ENCODE results near the gene PGM5. TPM values are rescaled to one million over a fixed set of nuclear protein-coding genes. Genes with fewer than 3 reads are reported as not detected.

The PGM5 gene
- total RNA-seq, 4 donors from 2014 or later = 502 to 719 (median 699) TPM

- peaks cover 0 to 7% (median 0%) of the 10 kb centered on the region in 3 donors for H3K9me3 ChIP-seq
- no peak for ATAC-seq
- no peak for TF ChIP-seq POLR2A (IDR thresholded peaks at IDR 0.05)
- TF ChIP-seq EP300 (IDR thresholded peaks at IDR 0.05) = no peak
- TF ChIP-seq POLR2AphosphoS5 (IDR thresholded peaks at IDR 0.05) = no peak
- no peak for TF ChIP-seq CTCF (IDR thresholded peaks at IDR 0.05)
- peaks cover 10 to 67% (median 18%) of the 10 kb centered on the region in 3 donors for H3K4me1 ChIP-seq
- WGBS, 2 donors (ENCODE audit: low coverage in 1 of 2) = 17 to 67% methylated on average over 1 to 3 of the region's 3 CpGs
- peaks cover 0 to 46% of the 10 kb centered on the region in 2 donors for H3K36me3 ChIP-seq
- no peaks in the 10 kb centered on the region for H3K27me3 ChIP-seq
- H3K27ac ChIP-seq = peak overlapping the region; percentile 85 to 94 (median 89)
- no peak overlapping the region for H3K4me3 ChIP-seq
Measured at GRCh38 chr9:68513385-68513784, 157.0 kb downstream of the PGM5 start.

DNA sequence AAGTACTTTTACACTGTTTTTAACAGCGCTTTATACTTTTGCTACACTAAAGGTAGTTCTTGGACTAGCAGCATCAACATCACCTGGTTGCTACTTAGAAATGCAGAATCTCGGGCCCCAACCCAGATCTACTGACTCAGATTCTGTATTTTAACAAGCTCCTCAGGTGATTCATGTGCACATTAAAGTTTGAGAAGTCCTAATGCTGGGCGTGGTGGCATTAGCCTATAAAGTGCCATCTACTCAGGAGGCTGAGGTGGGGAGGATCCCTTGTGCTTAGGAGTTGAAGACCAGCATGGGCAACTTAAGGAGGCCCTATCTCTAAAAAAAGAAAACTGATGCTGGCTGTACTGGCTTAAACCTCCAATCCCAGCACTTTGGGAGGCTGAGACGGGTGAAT is 157.6 kb downstream of the PGM5 start:
- Histone ChIP-seq H3K27ac (peak overlapping the region; percentile 85 to 94 (median 89)), H3K36me3 (peaks cover 0 to 49% of the 10 kb centered on the region in 2 donors), H3K4me1 (peaks cover 10 to 61% (median 14%) of the 10 kb centered on the region in 3 donors), H3K4me3 (no peak overlapping the region), H3K27me3 (no peaks in the 10 kb centered on the region), H3K9me3 (peaks cover 0 to 10% (median 0%) of the 10 kb centered on the region in 3 donors)
- WGBS, 2 donors (ENCODE audit: low coverage in 1 of 2) = 91 to 100% methylated on average over 2 to 3 of the region's 4 CpGs
- ATAC-seq = no peak
- TF ChIP-seq POLR2A (IDR thresholded peaks at IDR 0.05) = no peak
- no peak for TF ChIP-seq CTCF (IDR thresholded peaks at IDR 0.05)
- no peak for TF ChIP-seq EP300 (IDR thresholded peaks at IDR 0.05)
- no peak for TF ChIP-seq POLR2AphosphoS5 (IDR thresholded peaks at IDR 0.05)

DNA sequence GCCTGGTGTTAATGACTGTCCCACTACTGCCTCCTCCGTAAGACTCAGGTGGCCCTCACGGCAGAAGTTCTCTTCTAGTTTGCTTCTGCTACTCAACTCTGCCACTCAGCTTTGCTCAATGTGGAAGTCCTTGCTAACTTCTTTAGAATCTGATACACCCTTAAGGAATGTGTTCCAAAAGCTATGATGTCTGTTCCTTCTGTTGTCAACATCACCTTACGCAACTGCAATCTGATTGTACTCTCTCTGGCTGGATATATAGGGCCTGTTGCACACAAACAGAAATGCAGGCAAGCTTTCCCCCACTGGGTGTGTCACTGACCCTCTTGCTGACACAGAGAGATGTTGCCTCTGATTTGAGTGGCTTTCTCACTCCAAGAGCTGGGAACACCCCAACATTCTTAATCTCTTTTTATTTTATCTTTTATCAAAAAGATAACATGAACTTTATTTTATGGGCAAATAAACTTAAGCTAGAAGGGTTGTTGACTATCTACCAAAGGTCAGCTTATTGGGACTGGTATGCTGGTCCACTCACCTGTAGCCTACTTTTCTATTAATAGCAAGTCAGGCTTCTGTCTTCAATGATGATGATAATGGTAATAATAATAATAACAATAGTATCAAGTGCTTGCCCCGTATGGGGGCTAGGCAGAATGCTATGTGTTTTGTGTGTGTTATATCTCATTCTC is 159.1 kb downstream of the PGM5 start:
- Histone ChIP-seq H3K9me3 (peaks cover 0 to 10% (median 0%) of the 10 kb centered on the region in 3 donors), H3K36me3 (peaks cover 0 to 44% of the 10 kb centered on the region in 2 donors), H3K27me3 (no peaks in the 10 kb centered on the region), H3K4me1 (peaks cover 10 to 46% (median 14%) of the 10 kb centered on the region in 3 donors), H3K27ac (peak overlapping the region; percentile 85 to 94 (median 89)), H3K4me3 (no peak overlapping the region)
- WGBS, 2 donors (ENCODE audit: low coverage in 1 of 2) = 39 to 62% methylated on average over 2 to 4 of the region's 4 CpGs
- TF ChIP-seq POLR2AphosphoS5 (IDR thresholded peaks at IDR 0.05) = peak; percentile 93
- TF ChIP-seq CTCF (IDR thresholded peaks at IDR 0.05) = no peak
- TF ChIP-seq POLR2A (IDR thresholded peaks at IDR 0.05) = no peak
- peak; percentile 96 for ATAC-seq

GRCh38 chr9:68522131-68522530 is 165.7 kb downstream of the PGM5 start:
- TF ChIP-seq EP300 (IDR thresholded peaks at IDR 0.05) = no peak
- no peak for TF ChIP-seq CTCF (IDR thresholded peaks at IDR 0.05)
- no peak for TF ChIP-seq POLR2A (IDR thresholded peaks at IDR 0.05)
- TF ChIP-seq POLR2AphosphoS5 (IDR thresholded peaks at IDR 0.05) = no peak
- Histone ChIP-seq H3K9me3 (peaks cover 0 to 10% (median 0%) of the 10 kb centered on the region in 3 donors), H3K27me3 (no peaks in the 10 kb centered on the region), H3K27ac (peak overlapping the region in 3 of 4 donors; percentile 49 to 87 (median 65)), H3K36me3 (peaks cover 0 to 46% of the 10 kb centered on the region in 2 donors), H3K4me1 (peaks cover 0 to 10% (median 0%) of the 10 kb centered on the region in 3 donors), H3K4me3 (no peak overlapping the region)
- peak; percentile 48 for ATAC-seq
- WGBS, 2 donors (ENCODE audit: low coverage in 1 of 2) = 53 to 73% methylated on average over 3 to 4 of the region's 4 CpGs

GRCh38 chr9:68522954-68523353 is 166.5 kb downstream of the PGM5 start:
- Histone ChIP-seq H3K9me3 (peaks cover 0 to 7% (median 0%) of the 10 kb centered on the region in 3 donors), H3K4me1 (peaks cover 0 to 14% (median 0%) of the 10 kb centered on the region in 3 donors), H3K4me3 (no peak overlapping the region), H3K36me3 (peaks cover 0 to 46% of the 10 kb centered on the region in 2 donors), H3K27ac (peak overlapping the region in 3 of 4 donors; percentile 41 to 87 (median 65)), H3K27me3 (no peaks in the 10 kb centered on the region)
- WGBS, 2 donors (ENCODE audit: low coverage in 1 of 2) = 88 to 90% methylated on average over 3 of the region's 3 CpGs
- no peak for ATAC-seq
- no peak for TF ChIP-seq POLR2A (IDR thresholded peaks at IDR 0.05)
- TF ChIP-seq CTCF (IDR thresholded peaks at IDR 0.05) = no peak
- no peak for TF ChIP-seq POLR2AphosphoS5 (IDR thresholded peaks at IDR 0.05)
- no peak for TF ChIP-seq EP300 (IDR thresholded peaks at IDR 0.05)

Measured in gastroesophageal sphincter (tissue), 4 donors.